WTC11 (cell line): ENCODE data around the gene DRC1.

Experiments used
- ATF1 ChIP-seq: sonication (generic); formaldehyde crosslinking; IDR thresholded peaks from 2 replicates; pipeline ENCODE4 v1.8.1; 2023; ENCODE audit warnings: mild to moderate bottlenecking, moderate library complexity, missing genetic modification reagents
- ELF4 ChIP-seq: sonication (generic); formaldehyde crosslinking; IDR thresholded peaks from 2 replicates; pipeline ENCODE4 v1.8.1; 2022; ENCODE audit warnings: low read depth, mild to moderate bottlenecking, moderate library complexity, missing genetic modification reagents
- NFYB ChIP-seq: sonication (generic); formaldehyde crosslinking; conservative IDR thresholded peaks from 2 replicates; pipeline ENCODE4 v1.8.0; 2022; ENCODE audit warnings: low read depth, missing genetic modification reagents
- PRRX2 ChIP-seq: fragments of 250-450 bp; sonication (Bioruptor Pico); IDR thresholded peaks from 2 replicates; pipeline ENCODE4 v1.8.0; 2021; ENCODE audit warnings: mild to moderate bottlenecking
- TEAD4 ChIP-seq: sonication (generic); formaldehyde crosslinking; IDR thresholded peaks from 2 replicates; pipeline ENCODE4 v1.8.0; 2022; ENCODE audit warnings: mild to moderate bottlenecking, missing genetic modification reagents
- ZNF121 ChIP-seq: sonication (generic); formaldehyde crosslinking; IDR thresholded peaks from 2 replicates; pipeline ENCODE4 v1.8.0; 2023; ENCODE audit warnings: missing genetic modification reagents
- ZNF219 ChIP-seq: sonication (generic); formaldehyde crosslinking; IDR thresholded peaks from 2 replicates; pipeline ENCODE4 v1.8.0; 2023; ENCODE audit warnings: missing genetic modification reagents, mild to moderate bottlenecking, borderline replicate concordance
- TF ChIP-seq, protein P1 (sequence below): fragments of 200-600 bp; IDR thresholded peaks from 2 replicates; pipeline ENCODE4 v1.8.0; 2022; ENCODE audit warnings: antibody characterized with exemption
- TF ChIP-seq, protein P2 (sequence below): sonication (generic); formaldehyde crosslinking; IDR thresholded peaks from 2 replicates; pipeline ENCODE4 v1.8.1; 2023; ENCODE audit warnings: mild to moderate bottlenecking, missing genetic modification reagents
- TF ChIP-seq, protein P3 (sequence below): sonication (generic); formaldehyde crosslinking; IDR thresholded peaks from 2 replicates; pipeline ENCODE4 v1.8.1; 2022; ENCODE audit warnings: missing genetic modification reagents, borderline replicate concordance
- TF ChIP-seq, protein P4 (sequence below): sonication (generic); formaldehyde crosslinking; IDR thresholded peaks from 2 replicates; pipeline ENCODE4 v1.8.0; 2022; ENCODE audit warnings: mild to moderate bottlenecking, missing genetic modification reagents
- TF ChIP-seq, protein P5 (sequence below): sonication (generic); formaldehyde crosslinking; IDR thresholded peaks from 2 replicates; pipeline ENCODE4 v1.8.0; 2023; ENCODE audit warnings: missing genetic modification reagents
- TF ChIP-seq, protein P6 (sequence below): sonication (generic); formaldehyde crosslinking; IDR thresholded peaks from 2 replicates; pipeline ENCODE4 v1.8.0; 2022; ENCODE audit warnings: missing genetic modification reagents

DNA sequence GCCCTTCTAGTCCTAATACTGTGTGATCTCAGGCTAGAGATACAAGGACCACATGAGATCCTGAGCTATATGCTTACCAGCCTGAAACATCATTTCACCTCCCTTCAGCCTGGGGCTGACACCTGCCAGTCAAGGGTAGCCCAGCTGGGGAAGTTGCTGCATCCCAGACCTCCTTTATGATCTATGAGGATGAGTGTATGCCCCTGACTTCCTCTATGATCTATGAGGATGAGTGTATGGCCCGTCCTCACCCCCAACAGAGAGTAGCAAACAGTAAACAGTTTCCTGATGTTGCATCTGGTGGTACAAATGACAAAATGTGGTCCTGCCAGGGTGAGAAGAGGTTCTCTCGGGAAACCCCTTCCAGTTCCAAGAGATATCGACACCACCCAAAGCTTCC, 85.1 kb downstream of the DRC1 start:
- TF ChIP-seq, protein P1, sequence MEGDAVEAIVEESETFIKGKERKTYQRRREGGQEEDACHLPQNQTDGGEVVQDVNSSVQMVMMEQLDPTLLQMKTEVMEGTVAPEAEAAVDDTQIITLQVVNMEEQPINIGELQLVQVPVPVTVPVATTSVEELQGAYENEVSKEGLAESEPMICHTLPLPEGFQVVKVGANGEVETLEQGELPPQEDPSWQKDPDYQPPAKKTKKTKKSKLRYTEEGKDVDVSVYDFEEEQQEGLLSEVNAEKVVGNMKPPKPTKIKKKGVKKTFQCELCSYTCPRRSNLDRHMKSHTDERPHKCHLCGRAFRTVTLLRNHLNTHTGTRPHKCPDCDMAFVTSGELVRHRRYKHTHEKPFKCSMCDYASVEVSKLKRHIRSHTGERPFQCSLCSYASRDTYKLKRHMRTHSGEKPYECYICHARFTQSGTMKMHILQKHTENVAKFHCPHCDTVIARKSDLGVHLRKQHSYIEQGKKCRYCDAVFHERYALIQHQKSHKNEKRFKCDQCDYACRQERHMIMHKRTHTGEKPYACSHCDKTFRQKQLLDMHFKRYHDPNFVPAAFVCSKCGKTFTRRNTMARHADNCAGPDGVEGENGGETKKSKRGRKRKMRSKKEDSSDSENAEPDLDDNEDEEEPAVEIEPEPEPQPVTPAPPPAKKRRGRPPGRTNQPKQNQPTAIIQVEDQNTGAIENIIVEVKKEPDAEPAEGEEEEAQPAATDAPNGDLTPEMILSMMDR: no peak
- TF ChIP-seq NFYB (no peak), ZNF219 (CRISPR knock-in tag) (no peak), ELF4 (CRISPR knock-in tag) (no peak), ATF1 (CRISPR knock-in tag) (no peak), PRRX2 (CRISPR knock-in tag) (no peak), ZNF121 (no peak), TEAD4 (CRISPR knock-in tag) (no peak)
- TF ChIP-seq, protein P2, sequence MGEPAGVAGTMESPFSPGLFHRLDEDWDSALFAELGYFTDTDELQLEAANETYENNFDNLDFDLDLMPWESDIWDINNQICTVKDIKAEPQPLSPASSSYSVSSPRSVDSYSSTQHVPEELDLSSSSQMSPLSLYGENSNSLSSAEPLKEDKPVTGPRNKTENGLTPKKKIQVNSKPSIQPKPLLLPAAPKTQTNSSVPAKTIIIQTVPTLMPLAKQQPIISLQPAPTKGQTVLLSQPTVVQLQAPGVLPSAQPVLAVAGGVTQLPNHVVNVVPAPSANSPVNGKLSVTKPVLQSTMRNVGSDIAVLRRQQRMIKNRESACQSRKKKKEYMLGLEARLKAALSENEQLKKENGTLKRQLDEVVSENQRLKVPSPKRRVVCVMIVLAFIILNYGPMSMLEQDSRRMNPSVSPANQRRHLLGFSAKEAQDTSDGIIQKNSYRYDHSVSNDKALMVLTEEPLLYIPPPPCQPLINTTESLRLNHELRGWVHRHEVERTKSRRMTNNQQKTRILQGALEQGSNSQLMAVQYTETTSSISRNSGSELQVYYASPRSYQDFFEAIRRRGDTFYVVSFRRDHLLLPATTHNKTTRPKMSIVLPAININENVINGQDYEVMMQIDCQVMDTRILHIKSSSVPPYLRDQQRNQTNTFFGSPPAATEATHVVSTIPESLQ: no peak
- TF ChIP-seq, protein P3, sequence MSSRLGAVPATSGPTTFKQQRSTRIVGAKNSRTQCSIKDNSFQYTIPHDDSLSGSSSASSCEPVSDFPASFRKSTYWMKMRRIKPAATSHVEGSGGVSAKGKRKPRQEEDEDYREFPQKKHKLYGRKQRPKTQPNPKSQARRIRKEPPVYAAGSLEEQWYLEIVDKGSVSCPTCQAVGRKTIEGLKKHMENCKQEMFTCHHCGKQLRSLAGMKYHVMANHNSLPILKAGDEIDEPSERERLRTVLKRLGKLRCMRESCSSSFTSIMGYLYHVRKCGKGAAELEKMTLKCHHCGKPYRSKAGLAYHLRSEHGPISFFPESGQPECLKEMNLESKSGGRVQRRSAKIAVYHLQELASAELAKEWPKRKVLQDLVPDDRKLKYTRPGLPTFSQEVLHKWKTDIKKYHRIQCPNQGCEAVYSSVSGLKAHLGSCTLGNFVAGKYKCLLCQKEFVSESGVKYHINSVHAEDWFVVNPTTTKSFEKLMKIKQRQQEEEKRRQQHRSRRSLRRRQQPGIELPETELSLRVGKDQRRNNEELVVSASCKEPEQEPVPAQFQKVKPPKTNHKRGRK: no peak
- TF ChIP-seq, protein P4, sequence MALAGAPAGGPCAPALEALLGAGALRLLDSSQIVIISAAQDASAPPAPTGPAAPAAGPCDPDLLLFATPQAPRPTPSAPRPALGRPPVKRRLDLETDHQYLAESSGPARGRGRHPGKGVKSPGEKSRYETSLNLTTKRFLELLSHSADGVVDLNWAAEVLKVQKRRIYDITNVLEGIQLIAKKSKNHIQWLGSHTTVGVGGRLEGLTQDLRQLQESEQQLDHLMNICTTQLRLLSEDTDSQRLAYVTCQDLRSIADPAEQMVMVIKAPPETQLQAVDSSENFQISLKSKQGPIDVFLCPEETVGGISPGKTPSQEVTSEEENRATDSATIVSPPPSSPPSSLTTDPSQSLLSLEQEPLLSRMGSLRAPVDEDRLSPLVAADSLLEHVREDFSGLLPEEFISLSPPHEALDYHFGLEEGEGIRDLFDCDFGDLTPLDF (CRISPR knock-in tag): no peak
- TF ChIP-seq, protein P5, sequence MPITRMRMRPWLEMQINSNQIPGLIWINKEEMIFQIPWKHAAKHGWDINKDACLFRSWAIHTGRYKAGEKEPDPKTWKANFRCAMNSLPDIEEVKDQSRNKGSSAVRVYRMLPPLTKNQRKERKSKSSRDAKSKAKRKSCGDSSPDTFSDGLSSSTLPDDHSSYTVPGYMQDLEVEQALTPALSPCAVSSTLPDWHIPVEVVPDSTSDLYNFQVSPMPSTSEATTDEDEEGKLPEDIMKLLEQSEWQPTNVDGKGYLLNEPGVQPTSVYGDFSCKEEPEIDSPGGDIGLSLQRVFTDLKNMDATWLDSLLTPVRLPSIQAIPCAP: no peak
- TF ChIP-seq, protein P6, sequence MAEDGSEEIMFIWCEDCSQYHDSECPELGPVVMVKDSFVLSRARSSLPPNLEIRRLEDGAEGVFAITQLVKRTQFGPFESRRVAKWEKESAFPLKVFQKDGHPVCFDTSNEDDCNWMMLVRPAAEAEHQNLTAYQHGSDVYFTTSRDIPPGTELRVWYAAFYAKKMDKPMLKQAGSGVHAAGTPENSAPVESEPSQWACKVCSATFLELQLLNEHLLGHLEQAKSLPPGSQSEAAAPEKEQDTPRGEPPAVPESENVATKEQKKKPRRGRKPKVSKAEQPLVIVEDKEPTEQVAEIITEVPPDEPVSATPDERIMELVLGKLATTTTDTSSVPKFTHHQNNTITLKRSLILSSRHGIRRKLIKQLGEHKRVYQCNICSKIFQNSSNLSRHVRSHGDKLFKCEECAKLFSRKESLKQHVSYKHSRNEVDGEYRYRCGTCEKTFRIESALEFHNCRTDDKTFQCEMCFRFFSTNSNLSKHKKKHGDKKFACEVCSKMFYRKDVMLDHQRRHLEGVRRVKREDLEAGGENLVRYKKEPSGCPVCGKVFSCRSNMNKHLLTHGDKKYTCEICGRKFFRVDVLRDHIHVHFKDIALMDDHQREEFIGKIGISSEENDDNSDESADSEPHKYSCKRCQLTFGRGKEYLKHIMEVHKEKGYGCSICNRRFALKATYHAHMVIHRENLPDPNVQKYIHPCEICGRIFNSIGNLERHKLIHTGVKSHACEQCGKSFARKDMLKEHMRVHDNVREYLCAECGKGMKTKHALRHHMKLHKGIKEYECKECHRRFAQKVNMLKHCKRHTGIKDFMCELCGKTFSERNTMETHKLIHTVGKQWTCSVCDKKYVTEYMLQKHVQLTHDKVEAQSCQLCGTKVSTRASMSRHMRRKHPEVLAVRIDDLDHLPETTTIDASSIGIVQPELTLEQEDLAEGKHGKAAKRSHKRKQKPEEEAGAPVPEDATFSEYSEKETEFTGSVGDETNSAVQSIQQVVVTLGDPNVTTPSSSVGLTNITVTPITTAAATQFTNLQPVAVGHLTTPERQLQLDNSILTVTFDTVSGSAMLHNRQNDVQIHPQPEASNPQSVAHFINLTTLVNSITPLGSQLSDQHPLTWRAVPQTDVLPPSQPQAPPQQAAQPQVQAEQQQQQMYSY (CRISPR knock-in tag): no peak
